Non-pigmented ciliary epithelial cell (primary cell): Measurements from ENCODE around the gene TNFAIP8.
"Not testable (repeated sequence)": the region's sequence is repeated elsewhere in the genome, so short reads cannot be mapped to it uniquely, and the experiment has no call there.

Experiments used
- DNase-seq: peaks from one replicate; pipeline ENCODE4 v3.0.0-alpha.2; 2010; ENCODE audit warnings: low read depth

Gene TNFAIP8

GRCh38 chr5:119395080-119395836 lies 39.4 kb downstream of the TNFAIP8 start:
- no peak for DNase-seq

GRCh38 chr5:119396030-119396664 lies 40.3 kb downstream of the TNFAIP8 start:
- DNase-seq = no peak

DNA sequence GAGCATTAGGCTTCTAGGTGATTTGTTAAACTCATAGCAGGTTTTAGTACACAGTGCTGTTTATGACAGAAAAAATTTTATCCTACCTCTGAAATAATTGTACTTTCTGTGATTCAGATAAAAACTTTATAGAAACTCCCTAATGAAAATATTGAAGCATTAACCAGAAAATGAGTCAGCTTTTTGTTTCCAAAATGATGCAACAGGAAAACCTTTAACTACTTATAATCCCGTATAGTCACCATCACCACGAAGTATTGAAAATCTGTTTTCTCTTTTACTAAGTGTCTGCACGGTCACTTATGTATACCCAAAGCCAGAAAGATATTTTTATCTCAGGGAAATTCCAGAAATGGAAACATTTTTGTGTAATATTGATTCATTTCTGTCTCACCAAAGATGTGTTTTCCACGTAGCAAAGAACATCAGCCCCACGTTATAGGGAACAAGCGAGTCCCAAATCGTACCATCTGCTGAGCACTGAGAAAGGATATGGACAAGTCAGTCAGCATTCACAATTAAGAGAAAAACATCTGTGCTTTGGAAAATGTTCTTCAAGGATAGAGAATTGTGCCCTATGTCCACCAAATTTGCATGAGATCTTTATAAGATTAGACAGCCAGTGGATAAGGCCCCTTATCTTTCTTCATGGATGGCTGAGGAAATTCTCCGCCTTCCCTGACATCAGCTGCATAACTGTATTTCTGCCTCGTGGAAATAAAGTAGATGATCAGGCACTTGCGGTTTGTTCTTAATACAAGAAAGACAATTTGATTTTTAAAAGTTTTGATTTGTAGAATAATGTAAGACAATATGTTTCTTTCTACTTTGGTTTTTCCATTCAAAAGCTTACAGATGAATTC lies 41.9 kb downstream of the TNFAIP8 start:
- DNase-seq = no peak

- DNase-seq = no peak
These were observed 43.1 kb downstream of the TNFAIP8 start for GRCh38 chr5:119398727-119399466.

DNA sequence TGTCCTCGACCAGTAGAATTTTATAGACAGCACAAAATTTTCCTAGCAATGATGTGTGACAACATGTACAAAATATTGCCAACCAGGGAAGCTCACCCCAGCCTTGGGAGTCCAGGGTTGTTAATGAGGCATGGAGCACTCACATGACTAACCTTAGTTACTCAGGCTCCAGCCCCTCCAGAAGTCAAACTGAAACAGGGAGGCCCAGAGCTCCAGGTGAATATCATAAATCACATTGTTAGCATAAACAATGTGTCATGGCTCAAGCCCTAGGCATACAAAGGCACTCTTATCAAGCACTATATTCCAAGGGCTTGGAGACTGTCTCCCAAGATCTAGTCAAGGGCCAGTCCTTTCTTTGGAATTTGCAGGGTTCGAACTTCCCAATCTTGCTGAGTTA lies 44.4 kb downstream of the TNFAIP8 start:
- DNase-seq = no peak

- no peak for DNase-seq
These were observed 46.3 kb downstream of the TNFAIP8 start for GRCh38 chr5:119402081-119402480.

GRCh38 chr5:119402555-119402954 lies 46.7 kb downstream of the TNFAIP8 start:
- no peak for DNase-seq

DNA sequence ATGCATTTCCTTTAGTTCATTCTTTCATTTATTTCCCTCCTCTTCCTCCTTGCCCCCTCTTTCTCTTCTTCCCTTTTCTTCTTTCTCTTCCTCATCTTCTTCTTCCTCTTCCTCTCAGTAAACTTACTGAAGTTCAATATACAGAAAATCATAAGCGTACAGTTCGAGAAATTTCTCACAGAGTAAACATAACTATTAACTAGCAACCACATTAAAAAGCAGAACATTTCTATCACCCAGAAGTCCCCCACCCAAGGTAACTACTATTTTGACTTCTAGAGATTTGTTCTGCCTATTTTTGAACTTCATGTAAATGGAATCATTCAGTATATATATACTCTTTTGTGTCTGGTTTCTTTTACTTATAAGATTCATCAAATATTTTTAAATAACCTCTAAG lies 48.2 kb downstream of the TNFAIP8 start:
- DNase-seq = no peak

DNA sequence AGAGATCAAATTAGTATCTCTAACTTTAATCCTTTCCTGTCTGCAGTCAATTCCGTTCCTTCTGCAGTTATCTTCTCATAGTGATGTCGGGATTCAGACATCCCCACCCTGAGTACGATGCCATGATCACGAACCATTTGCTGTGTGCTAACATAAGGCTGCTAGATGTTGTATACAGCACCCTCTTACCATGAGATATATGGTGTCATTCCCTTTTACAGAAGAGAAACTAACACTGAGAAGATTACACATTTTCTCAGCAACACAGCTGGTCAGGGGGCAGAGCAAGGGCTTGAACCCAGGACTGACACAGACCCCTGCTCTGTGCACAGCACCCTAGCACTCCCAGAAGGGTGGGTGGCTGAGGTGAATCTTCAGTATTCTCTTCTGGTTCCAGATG lies 49.6 kb downstream of the TNFAIP8 start:
- DNase-seq = no peak

GRCh38 chr5:119406551-119407110 lies 50.8 kb downstream of the TNFAIP8 start:
- no peak for DNase-seq

DNA sequence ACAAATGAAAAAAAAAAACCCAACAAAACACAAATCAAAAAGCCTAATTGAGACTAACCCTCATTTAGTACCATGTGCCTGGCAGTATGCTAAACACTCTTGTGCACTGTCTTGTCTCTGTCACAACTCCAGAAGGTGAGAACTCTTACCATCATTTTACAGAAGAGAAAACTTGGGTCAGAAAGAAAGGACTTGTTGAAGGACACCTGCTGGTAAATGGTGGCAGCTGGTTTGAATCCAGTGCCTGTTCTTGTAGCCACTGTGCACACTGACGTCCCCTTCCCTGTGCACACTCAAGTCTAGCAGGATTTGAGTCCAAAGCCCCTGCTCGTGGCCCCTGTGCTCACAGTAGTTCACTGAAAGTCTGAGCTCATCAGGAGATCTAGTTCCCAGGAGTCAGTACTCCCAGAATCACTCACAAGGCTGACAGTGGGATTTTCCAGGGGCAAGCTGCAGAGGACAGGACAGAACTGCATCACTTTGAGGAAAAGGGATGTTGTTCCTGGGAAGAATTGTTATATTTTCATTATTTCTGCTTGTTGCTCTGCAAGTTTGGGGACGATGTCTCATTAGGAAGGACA lies 53.5 kb downstream of the TNFAIP8 start:
- DNase-seq = no peak

DNA sequence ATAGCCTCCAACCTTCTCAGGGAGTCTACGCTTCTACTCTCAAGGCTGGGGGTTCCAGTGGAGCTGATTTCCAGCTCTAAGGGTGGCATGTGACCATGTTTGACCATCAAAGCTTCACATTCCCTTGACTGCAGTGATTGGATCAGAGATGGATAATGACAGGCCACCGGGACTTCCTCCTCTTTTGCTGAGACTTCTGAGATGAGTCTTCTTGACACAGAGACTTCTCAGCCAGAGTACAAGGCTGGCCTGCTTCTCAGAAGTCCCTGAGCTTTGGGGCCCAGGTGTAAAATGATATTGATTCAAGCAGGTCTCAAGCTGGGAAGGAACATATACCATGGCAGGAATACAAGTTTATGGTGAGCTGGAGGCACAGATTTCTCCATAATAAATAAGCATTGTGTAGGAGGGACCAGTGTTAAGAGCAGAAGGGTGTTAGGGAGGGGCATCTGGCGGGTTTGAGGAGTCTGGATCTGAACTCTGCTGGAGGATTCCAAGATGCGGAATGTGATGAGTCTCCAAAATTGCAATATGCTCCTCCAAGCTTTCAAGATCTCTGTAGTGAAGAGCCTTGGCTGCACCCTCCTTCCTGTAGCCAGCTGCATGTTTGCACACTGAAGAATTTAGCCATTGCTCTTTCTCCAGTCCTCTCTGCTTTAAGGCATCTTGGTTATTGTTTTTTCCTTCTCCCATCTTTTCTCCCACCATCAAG lies 54.8 kb downstream of the TNFAIP8 start:
- DNase-seq = no peak

GRCh38 chr5:119411361-119412278 lies 55.8 kb downstream of the TNFAIP8 start:
- peak; percentile 24 for DNase-seq

GRCh38 chr5:119412279-119413227 lies 56.7 kb downstream of the TNFAIP8 start:
- no peak for DNase-seq

DNA sequence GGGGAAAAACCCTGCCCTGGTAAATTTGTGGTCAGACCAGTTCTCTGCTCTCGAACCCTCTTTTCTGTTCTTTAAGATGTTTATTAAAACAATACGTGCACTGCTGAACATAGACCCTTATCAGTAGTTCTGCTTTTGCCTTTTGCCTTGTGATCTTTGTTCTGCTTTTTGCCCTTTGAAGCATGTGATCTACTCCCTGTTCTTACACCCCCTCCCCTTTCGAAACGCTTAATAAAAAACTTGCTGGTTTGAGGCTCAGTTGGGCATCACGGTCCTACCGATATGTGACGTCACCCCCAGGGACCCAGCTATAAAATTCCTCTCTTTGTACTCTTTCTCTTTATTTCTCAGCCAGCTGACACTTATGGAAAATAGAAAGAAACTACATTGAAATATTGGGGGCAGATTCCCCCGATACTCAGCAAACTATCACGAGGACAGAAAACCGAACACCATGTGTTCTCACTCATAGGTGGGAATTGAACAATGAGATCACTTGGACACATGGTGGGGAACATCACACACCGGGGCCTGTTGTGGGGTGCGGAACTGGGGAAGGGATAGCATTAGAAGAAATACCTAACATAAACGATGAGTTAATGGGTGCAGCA lies 58.4 kb downstream of the TNFAIP8 start:
- DNase-seq = not testable (repeated sequence)

- DNase-seq = peak; percentile 71
These were observed 62.2 kb downstream of the TNFAIP8 start for GRCh38 chr5:119417891-119418605.

DNA sequence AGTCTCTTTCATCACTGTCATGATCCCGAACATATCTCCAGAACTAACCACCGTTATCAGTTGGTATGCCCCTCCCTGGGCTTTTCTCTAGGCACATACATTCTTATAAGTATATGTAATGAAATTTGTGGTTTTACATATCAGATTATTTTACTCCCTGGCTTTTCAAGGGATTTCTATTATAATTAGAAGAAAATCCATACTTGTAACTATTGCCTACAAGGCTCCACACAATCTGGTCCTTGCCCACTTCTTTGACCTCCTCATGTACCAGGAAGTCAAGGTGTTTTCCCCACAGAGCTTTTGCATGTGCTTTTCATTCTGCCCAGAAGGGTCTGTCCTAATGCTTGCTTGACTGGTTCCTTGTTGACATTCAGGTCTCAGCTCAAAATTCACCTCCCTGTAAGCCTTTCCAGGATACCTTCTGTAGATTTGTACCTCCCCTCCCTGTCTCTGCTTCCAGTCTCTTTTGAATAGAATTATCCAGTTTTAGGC lies 62.8 kb downstream of the TNFAIP8 start:
- DNase-seq = peak; percentile 30
